Glomerular visceral epithelial cell (primary cell): ENCODE data around the gene SLBP.

Experiments
- DNase-seq: peaks from one replicate; pipeline ENCODE4 v3.0.0-alpha.2; 2016; ENCODE audit errors: extremely low spot score

Gene SLBP

GRCh38 chr4:1712216-1713002 is at the start of gene SLBP:
TSS of gene SLBP (minus strand) at chr4:1712319. CDS start at chr4:1712188, 131 bp downstream.
- peak; percentile 98 for DNase-seq

DNA sequence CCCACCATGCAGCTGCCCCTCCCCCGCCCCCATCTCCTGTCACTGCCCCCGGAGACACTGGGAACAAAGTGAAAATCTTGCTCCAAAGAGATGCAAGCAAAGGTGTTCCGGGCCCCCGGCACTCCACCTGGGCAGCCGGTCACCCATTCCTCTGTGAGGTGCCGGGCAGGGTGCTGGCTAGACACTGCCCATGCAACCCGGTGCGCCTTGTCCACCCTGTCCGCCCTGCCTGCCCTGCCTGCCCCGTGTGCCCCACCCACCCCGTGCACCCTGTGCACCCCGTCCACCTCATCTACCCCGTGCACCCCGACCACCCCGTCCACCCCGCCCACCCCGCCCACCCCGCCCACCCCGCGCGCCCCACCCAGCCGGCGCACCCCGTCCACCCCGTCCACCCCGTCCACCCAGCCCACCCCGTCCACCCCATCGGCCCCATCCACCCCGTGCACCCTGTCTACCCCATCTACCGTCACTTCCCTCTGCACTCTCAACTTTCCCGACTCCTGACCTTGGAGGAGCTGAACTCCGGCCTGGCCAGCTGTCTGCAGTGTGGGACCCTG is 49.1 kb upstream of the SLBP start:
- DNase-seq, result no peak

- DNase-seq, result no peak
Measured at GRCh38 chr4:1760521-1761071, 48.5 kb upstream of the SLBP start.

- DNase-seq, result no peak
Measured at GRCh38 chr4:1759818-1760223, 47.7 kb upstream of the SLBP start.

DNA sequence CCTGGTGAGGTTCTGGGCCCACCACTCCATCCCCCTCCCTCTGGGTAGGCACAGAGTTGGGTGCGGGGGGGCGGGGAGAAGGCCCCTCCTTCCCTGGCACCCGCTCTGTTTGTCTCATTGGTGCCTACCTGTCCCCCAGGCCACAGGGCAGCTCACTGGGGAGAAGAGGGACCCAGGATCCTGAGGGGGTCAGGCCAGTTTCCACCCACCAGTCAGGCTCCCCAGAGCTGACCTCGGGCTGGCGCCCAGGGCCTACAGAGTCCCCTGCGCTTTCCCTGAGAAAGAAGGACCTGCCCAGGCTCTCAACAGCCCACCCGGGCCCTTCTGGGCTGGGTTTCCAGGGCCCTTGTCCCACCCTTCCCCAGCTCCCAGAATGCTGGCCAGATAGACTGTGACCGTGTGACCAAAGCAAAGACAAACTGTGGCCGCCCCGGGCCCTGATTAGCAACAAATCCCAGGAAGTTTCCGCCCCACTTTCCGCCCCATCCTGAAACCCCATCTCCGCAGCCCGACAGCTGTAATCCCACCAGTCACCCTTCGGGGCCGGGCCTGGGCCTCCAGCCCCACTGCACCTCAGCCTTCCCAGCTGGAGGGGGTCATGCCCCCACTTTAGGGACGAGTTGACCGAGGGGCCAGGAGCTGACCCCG is 47.2 kb upstream of the SLBP start:
- DNase-seq, result no peak

GRCh38 chr4:1758306-1759121 is 46.4 kb upstream of the SLBP start:
- DNase-seq, result no peak

GRCh38 chr4:1757836-1758235 is 45.7 kb upstream of the SLBP start:
- DNase-seq, result no peak

GRCh38 chr4:1756893-1757779 is 45.0 kb upstream of the SLBP start:
- DNase-seq, result no peak

GRCh38 chr4:1756079-1756478 is 44.0 kb upstream of the SLBP start:
- DNase-seq, result no peak

GRCh38 chr4:1755297-1755696 is 43.2 kb upstream of the SLBP start:
- no peak for DNase-seq

- no peak for DNase-seq
Measured at GRCh38 chr4:1754336-1754735, 42.2 kb upstream of the SLBP start.

- DNase-seq, result no peak
Measured at GRCh38 chr4:1753697-1754311, 41.7 kb upstream of the SLBP start.

DNA sequence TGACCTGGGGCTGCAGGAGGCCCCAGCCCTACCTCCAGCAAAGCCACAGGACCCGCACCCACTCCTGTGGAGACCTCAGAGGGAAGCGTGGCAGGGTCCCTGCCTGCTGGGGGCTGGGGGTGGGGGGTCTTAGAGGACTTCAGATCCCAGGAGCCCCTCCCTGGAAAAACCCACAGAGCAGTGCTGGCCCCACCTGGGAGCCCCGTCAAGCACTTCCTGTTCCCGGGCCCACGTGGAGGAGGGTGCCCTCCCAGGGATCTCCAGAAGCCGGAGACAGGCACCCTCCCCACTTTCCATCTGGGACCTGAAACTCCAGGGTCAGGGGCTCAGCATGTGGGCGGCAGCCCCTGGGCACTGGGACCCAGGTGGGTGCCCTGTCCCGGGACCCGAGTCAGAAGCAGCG is 41.2 kb upstream of the SLBP start:
- DNase-seq, result no peak

DNA sequence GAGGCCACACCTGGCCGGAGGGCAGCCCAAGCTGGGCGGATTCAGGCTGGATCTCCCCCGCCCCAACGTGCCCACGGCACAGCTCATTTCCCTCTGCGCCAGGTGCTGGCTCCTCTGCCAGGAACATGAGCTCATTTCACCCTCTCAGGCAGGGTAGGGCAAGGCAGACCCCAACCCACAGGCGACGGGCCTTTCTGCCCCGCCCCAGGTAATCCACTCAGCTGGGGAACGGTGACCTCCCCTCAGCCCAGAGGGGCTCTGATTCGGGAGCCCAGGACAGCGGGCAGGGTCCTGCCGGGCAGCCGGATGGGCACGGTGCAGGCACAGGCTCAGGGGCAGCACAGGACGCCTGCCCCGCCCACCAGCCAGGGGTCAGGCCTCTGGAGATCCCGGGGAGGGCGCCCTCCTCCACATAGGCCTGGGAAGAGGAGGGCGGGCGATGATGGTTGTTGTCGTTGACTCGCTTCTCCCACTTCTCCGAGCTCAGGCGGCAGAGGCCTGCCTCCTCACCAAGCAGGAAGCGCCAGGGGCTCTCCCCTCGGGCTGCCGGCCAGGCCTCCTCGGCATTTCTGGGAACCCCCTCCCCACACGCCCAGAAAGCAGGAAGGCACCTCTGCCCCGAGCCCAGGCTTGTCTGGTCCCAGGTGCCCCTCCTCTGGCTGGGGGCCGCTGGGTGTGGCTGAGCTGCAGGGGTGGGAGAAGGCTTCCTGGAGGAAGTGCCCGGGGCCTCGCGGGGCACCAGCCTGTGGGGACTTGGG is 40.3 kb upstream of the SLBP start:
- DNase-seq, result no peak

DNA sequence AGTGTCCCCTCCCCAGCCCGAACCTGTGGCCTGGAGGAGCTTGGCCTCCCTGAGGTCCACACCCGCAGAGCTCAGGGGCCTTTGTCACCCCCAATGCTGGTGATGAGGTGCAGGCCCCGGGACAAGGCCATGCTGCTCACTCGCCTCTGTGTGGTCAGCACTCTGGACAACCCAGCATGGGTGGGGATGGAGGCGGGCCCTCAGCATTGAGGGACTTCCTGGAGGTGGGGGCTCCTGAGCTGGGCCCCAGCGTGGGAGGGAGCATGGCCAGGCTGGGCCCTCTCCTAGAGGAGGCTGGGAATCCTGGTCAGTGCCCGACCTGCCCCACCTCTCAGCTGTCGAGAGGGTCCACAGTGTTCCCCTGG is 39.8 kb upstream of the SLBP start:
- no peak for DNase-seq

DNA sequence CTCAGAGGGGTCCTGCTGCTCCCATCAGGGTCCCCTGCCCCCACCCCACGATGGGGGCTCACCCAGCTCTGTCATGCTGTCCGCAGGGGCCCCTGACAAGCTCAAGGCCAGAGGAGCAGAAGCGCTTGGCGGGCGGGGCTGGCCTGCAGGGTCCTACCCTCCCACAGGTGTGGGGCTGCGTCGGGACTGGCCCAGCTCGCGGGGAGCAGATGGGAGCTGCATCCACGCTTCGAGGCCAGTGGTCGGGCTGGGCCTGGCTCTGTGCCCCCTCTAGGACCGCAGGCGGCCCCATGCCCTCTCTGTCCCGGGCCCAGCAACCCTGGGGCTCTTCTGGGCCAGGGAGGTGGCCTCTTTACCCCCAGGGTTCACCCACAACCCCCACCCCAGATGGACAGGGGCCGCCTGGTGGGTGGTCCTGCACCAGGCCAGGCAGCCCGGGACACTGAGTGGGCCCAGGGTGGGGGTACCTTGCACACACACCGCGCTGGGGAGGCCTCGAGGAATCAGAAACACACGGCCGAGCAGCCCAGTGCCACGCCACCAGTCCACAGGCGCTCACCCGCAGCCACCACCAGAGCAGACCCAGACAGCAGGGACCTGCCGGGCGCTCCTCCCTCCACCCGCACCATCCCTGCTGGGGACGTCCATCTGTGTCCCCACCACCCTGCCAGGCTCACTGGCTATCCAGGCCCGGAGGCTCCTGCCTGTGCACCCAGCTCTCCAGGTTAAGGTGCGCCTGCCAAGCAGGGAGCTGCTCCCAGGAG is 39.2 kb upstream of the SLBP start:
- no peak for DNase-seq

DNA sequence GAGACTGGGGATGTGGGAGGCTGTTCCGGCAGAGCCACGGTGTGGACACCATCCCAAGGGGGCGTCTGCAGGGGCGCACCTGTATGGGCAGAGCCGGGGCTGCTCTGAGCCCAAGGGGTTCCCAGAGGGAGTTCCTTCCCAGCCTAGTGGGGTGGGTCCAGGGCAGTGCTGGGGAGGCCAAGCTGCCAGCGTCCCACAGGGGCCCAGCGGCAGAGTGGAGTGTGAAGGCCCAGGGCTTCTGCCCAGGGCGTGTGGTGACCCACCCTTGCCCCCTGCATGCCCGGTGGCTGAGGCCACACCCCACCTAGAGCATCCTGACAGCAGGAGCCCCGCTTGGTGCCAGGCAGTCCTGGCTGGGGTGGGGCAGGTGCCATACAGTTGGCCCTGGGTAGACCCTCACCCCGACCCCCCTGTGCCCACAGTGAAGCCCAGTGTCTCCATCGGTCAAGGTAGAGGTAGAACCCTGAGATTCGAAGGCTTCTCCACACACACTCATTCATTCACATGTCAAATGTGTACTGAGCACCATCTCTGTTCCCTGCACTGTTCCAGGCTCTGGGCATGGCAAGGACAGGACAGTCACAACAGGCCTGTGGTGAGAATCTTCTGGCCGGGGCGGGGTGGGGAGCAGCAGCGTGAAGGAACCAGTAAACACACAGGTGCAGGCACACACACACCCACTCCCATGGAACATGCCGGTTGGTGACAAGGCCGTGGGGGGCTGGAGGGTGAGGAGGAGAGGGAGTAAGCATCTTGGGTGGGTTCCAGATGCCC is 38.4 kb upstream of the SLBP start:
- DNase-seq, result no peak

- DNase-seq, result no peak
Measured at GRCh38 chr4:1749826-1750225, 37.7 kb upstream of the SLBP start.
